Measurements from ENCODE around the gene UBE2E2. TPM values are rescaled to one million over a fixed set of nuclear protein-coding genes. Genes with fewer than 3 reads are reported as not detected.

UBE2E2 gene
- total RNA-seq, 2 donors from 2014 or later: 23.2 to 34.5 TPM

- H3K4me1 ChIP-seq (ENCODE audit: control insufficient read depth, insufficient read depth, low read length): no peaks in the 10 kb centered on the region
- Mint-ChIP-seq H3K36me3 (ENCODE audit: low read depth) (peaks cover 1% of the 10 kb centered on the region), H3K9me3 (peaks cover 2% of the 10 kb centered on the region), H3K27me3 (ENCODE audit: insufficient read depth) (no peaks in the 10 kb centered on the region), H3K4me3 (no peak overlapping the region), H3K4me1 (no peaks in the 10 kb centered on the region), H3K27ac (no peak overlapping the region)
- no peak overlapping the region for H3K9ac ChIP-seq (ENCODE audit: extremely low read depth, low read length, poor library complexity, severe bottlenecking)
- no peak overlapping the region for H3K4me3 ChIP-seq (ENCODE audit: low read length)
- H3K36me3 ChIP-seq (ENCODE audit: control insufficient read depth, insufficient read depth, low read length): no peaks in the 10 kb centered on the region
- no peak overlapping the region for H3K27ac ChIP-seq (ENCODE audit: low read depth, low read length)
- TF ChIP-seq CTCF (conservative IDR thresholded peaks at IDR 0.05): no peak
- H3K9me3 ChIP-seq (ENCODE audit: control insufficient read depth, low read length): no peaks in the 10 kb centered on the region
- no peak for DNase-seq
- WGBS, 2 experiments (ENCODE audit: insufficient coverage in 1 of 2, insufficient read length in 1 of 2): 100% methylated on average over 1 of the region's 1 CpG; no CpG with 5 or more reads in 1 of the 2 experiments
- no peaks in the 10 kb centered on the region for H3K27me3 ChIP-seq (ENCODE audit: control insufficient read depth, insufficient read depth, low read length, poor library complexity, severe bottlenecking)
These were observed 101.3 kb downstream of the UBE2E2 start for GRCh38 chr3:23304424-23304823.

GRCh38 chr3:23308986-23309625 is 106.0 kb downstream of the UBE2E2 start:
- H3K27ac ChIP-seq (ENCODE audit: low read depth, low read length): no peak overlapping the region
- no peaks in the 10 kb centered on the region for H3K36me3 ChIP-seq (ENCODE audit: control insufficient read depth, insufficient read depth, low read length)
- TF ChIP-seq CTCF (conservative IDR thresholded peaks at IDR 0.05): no peak
- H3K36me3 Mint-ChIP-seq (ENCODE audit: low read depth): peaks cover 2% of the 10 kb centered on the region
- H3K27ac Mint-ChIP-seq: no peak overlapping the region
- no CpG with 5 or more reads among the region's 2 CpGs for WGBS, 2 experiments (ENCODE audit: insufficient coverage in 1 of 2, insufficient read length in 1 of 2)
- no peaks in the 10 kb centered on the region for H3K9me3 ChIP-seq (ENCODE audit: control insufficient read depth, low read length)
- H3K9ac ChIP-seq (ENCODE audit: extremely low read depth, low read length, poor library complexity, severe bottlenecking): no peak overlapping the region
- DNase-seq: no peak
- no peak overlapping the region for H3K4me3 Mint-ChIP-seq
- H3K27me3 Mint-ChIP-seq (ENCODE audit: insufficient read depth): no peaks in the 10 kb centered on the region
- H3K4me1 Mint-ChIP-seq: no peaks in the 10 kb centered on the region
- no peaks in the 10 kb centered on the region for H3K9me3 Mint-ChIP-seq
- no peaks in the 10 kb centered on the region for H3K27me3 ChIP-seq (ENCODE audit: control insufficient read depth, insufficient read depth, low read length, poor library complexity, severe bottlenecking)
- H3K4me1 ChIP-seq (ENCODE audit: control insufficient read depth, insufficient read depth, low read length): no peaks in the 10 kb centered on the region
- H3K4me3 ChIP-seq (ENCODE audit: low read length): no peak overlapping the region

GRCh38 chr3:23312866-23313265 is 109.7 kb downstream of the UBE2E2 start:
- Histone ChIP-seq H3K9ac (ENCODE audit: extremely low read depth, low read length, poor library complexity, severe bottlenecking) (no peak overlapping the region), H3K9me3 (ENCODE audit: control insufficient read depth, low read length) (peaks cover 11% of the 10 kb centered on the region), H3K36me3 (ENCODE audit: control insufficient read depth, insufficient read depth, low read length) (no peaks in the 10 kb centered on the region), H3K4me1 (ENCODE audit: control insufficient read depth, insufficient read depth, low read length) (no peaks in the 10 kb centered on the region), H3K27me3 (ENCODE audit: control insufficient read depth, insufficient read depth, low read length, poor library complexity, severe bottlenecking) (no peaks in the 10 kb centered on the region), H3K27ac (ENCODE audit: low read depth, low read length) (no peak overlapping the region), H3K4me3 (ENCODE audit: low read length) (no peak overlapping the region)
- no peak for DNase-seq
- H3K4me1 Mint-ChIP-seq: no peaks in the 10 kb centered on the region
- no peak overlapping the region for H3K27ac Mint-ChIP-seq
- H3K27me3 Mint-ChIP-seq (ENCODE audit: insufficient read depth): no peaks in the 10 kb centered on the region
- no peak for TF ChIP-seq CTCF (conservative IDR thresholded peaks at IDR 0.05)
- H3K9me3 Mint-ChIP-seq: peaks cover 10% of the 10 kb centered on the region
- WGBS, 2 experiments (ENCODE audit: insufficient coverage in 1 of 2, insufficient read length in 1 of 2): 88% methylated on average over 3 of the region's 3 CpGs; no CpG with 5 or more reads in 1 of the 2 experiments
- H3K36me3 Mint-ChIP-seq (ENCODE audit: low read depth): peaks cover 4% of the 10 kb centered on the region
- H3K4me3 Mint-ChIP-seq: no peak overlapping the region
